ENCODE data around the gene ZNF91. TPM values are rescaled to one million over a fixed set of nuclear protein-coding genes. Genes with fewer than 3 reads are reported as not detected.
"Not testable (repeated sequence)": the region's sequence is repeated elsewhere in the genome, so short reads cannot be mapped to it uniquely, and the experiment has no call there.

The ZNF91 gene
- 35.6 and 35.8 TPM in 2 replicates for total RNA-seq

DNA sequence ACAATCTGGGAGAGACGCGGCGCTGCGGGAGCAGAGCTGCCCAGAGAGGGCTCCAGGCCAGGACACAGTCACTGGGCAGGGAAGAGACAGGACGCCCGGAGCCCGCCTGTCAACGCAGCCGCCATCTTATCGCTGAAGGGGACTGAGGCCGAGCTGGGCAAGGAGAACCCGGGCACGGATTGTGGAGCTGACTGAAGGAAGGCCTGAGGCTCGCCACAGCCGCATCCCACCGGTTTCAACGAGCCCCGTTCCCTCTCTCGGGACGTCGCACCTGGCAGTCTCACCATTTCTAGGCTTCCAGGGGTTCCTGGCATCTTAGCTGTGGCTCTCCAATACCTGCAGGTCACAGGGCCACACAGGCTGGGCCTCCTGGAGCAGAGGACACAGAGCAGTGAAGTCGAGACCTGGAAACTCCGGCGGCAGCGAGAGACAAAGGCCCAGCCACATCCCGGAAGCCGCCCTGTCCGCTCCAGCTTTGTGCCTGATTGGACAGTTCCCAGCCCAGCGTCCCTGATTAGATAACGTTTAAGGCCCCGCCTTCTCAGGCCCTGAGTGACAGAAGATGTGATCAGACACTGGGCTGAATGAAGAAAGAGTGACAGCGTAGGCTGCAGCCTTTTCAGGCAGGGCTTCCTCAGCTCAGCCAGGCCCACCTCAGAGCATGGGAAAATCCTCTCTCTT, at the start of gene ZNF91:
Gene ZNF91 (minus strand): TSS at position 431 of the 681 bp plus-strand sequence. CDS start 117 bp downstream, at position 314.
- intact Hi-C loops (cut with micrococcal nuclease) = loop anchor here (1.0 to 10.0 kb wide), 7 partner anchors 121 to 692 kb away; partner anchors contain the start of genes ZNF254, ZNF675, ZNF681 and ZNF724

GRCh38 chr19:23440791-23441190, 45.5 kb upstream of the ZNF91 start:
- intact Hi-C loops (cut with micrococcal nuclease) = no loop called here

GRCh38 chr19:23440207-23440606, 44.9 kb upstream of the ZNF91 start:
- intact Hi-C loops (cut with micrococcal nuclease) = no loop called here

- intact Hi-C loops (cut with micrococcal nuclease) = no loop called here
These were observed 44.4 kb upstream of the ZNF91 start for GRCh38 chr19:23439623-23440022.

GRCh38 chr19:23437901-23438300, 42.6 kb upstream of the ZNF91 start:
- intact Hi-C loops (cut with micrococcal nuclease) = no loop called here

DNA sequence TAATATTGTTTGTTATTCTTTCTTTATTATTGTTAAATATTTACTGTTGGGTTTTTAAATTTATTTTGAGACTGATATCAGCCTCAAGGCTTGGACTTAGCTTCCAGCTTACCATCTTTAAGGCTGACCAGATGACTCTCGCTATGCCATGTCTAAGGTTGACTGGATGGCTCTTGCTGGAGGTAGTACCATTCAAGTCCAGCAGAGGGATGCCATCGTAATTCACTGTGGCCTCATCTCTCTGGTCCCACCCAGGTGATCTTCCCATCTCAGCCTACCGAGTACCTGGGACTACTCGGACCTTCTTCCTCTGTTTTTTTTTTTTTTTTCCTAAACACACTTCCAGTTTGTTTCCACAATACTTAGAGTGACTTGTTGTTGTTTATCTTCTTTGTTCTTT, 41.7 kb upstream of the ZNF91 start:
- intact Hi-C loops (cut with micrococcal nuclease) = no loop called here

GRCh38 chr19:23436318-23436717, 41.0 kb upstream of the ZNF91 start:
- intact Hi-C loops (cut with micrococcal nuclease) = no loop called here

DNA sequence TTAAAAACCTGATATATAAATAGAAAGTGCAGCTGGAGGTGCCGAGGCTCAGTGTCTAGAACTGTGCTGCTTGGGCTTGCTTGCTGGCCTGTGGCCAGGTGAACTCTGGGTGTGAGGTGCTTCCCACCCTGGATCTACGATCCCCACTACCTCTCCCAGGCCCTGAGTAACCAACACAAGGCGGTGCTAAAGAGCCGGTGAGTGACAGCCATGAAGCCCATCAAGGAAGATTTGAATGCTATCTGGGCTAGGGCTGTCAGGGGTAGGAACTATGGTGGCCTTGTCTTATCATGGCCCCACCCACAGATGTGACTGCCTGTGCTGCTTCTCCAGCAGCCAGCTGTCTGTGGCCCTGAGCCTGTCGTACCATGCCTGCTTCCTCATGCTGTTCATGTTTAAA, 25.6 kb upstream of the ZNF91 start:
- intact Hi-C loops (cut with micrococcal nuclease) = no loop called here

DNA sequence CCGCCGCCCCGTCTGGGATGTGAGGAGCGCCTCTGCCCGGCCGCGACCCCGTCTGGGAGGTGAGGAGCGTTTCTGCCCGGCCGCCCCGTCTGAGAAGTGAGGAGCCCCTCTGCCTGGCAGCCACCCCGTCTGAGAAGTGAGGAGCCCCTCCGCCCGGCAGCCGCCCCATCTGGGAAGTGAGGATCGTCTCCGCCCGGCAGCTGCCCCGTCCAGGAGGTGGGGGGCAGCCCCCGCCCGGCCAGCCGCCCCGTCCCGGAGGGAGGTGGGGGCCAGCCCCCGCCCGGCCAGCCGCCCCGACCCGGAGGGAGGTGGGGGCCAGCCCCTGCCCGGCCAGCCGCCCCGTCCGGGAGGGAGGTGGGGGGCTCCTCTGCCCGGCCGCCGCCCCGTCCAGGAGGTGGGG, 24.0 kb upstream of the ZNF91 start:
- intact Hi-C loops (cut with micrococcal nuclease) = not testable (repeated sequence)

- intact Hi-C loops (cut with micrococcal nuclease) = no loop called here
These were observed 20.4 kb upstream of the ZNF91 start for GRCh38 chr19:23415561-23416191.

DNA sequence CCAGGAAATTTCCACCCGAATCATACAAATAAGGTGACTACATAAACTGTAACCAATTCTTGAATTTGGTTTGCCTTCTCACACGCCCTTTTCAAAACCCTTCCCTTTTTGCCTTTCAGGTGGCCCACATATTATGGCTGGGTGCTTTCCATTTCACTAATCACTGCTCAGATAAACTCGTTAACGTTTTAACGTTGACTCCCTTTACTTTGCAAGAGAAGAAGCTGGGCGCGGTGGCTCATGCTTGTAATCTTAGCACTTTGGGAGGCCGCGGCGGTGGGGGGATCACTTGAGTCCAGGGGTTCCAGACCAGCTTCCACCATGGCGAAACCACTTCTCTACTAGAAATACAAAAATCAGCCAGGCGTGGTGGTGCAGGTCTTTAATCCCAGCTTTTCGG, 19.8 kb upstream of the ZNF91 start:
- intact Hi-C loops (cut with micrococcal nuclease) = no loop called here

DNA sequence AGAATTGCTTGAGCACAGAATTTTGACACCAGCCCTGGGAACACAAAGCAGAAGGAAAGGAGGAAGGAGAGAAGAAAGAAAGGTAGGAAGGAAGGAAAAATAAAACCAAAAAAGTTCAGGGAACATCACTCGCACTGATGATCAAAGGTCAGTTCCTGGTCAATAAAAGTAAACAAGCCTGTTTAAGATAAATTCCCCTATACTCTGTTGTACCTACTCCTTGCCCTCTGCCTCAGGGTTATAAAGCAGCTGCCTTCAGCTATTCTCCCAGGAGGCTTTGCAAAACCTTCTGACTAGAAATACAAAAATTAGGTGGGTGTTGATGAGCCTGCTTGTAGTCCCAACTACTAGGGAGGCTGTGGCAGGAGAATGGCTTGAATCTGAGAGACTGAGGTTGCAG, 14.9 kb upstream of the ZNF91 start:
- intact Hi-C loops (cut with micrococcal nuclease) = no loop called here

DNA sequence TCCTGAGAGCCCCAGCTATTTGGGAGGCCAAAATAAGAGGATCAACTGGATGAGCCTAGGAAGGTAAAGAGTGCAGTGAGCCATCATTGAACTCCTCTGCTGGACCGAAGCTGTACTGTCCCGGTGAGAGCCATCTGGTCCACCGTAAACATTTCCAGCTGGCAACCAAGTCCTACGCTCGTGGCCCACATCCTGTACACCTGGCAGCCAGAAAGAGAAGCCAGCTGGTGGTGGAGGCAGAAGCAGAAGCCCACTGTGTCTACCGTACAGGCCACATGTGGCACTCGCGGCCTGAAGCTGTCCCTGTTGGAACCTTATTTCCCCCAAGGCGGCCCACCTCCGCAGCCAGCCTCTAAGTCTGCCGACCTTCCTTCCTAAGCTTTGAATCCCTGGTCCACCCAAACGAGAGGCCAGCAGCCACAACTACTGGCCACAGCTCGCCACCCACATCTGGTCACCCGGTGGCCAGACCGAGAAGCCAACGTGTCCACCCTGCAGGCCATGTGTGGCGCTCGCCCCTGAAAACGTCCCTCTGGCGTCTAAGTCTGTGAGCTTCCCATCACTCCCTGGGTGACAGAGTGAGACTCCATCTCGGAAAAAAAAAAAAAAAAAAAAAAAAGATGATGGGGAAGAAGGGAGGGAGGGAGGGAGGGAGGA, 14.2 kb upstream of the ZNF91 start:
- intact Hi-C loops (cut with micrococcal nuclease) = no loop called here

DNA sequence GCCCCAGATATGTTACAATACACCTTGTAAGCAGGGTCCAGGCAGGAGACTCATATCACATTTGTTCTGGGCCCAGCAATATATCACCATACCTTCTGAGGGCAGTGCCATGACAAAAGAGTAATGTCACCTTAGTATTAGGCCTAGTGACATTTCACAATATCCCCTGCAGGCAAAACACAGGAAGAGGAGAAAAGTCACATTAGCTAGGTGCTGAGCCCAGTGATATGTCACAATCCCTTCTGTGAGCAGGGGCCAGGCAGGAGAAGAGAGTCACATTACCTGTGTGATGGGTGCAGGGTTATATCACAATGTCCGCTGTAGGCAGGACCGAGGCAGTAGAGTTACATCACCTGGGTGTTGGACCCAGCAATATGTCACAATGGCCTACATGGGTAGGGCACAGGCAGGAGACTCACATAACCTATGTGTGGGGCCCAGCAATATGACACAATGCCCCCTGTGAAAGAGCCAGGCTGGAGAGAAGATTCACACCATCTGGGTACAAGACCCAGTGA, 12.4 kb upstream of the ZNF91 start:
- intact Hi-C loops (cut with micrococcal nuclease) = no loop called here

- intact Hi-C loops (cut with micrococcal nuclease) = no loop called here
These were observed 11.4 kb upstream of the ZNF91 start for GRCh38 chr19:23406721-23407120.

DNA sequence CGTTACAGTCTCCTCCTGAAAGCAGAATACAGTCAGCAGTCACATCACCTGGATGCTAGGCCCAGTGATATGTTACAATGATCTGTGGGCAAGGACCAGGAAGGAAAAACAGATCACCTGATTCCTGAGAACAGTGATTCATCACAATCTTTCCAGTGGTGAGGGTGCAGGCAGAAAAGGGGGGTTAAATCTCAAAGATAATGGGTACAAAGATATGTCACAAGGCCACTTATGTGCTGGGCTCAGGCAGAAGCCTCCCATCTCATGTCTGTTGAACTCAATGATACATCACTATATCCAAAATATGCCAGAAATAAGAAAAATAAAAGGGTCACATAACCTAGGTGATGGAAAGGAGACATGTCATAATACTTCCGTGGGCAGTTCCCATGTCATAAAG, 10.8 kb upstream of the ZNF91 start:
- intact Hi-C loops (cut with micrococcal nuclease) = no loop called here

DNA sequence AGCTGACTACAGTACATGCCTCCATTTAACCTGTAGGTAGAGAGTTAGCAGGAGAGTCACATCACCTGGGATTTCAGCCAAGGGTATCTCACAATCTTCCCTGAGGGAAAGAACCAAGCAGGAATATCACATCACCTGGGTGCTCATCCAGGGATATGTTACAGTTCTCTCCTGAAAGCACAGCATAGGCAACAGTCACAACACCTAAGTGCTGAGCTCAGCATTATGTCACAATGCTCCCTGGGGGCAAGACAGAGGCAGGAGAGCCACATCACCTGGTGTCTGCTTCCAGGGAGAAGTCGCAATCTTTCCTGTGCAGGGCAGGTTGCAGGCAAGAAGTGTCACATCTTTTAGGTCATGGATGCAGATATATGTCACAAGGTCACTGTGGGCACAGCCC, 9.4 kb upstream of the ZNF91 start:
- intact Hi-C loops (cut with micrococcal nuclease) = no loop called here

DNA sequence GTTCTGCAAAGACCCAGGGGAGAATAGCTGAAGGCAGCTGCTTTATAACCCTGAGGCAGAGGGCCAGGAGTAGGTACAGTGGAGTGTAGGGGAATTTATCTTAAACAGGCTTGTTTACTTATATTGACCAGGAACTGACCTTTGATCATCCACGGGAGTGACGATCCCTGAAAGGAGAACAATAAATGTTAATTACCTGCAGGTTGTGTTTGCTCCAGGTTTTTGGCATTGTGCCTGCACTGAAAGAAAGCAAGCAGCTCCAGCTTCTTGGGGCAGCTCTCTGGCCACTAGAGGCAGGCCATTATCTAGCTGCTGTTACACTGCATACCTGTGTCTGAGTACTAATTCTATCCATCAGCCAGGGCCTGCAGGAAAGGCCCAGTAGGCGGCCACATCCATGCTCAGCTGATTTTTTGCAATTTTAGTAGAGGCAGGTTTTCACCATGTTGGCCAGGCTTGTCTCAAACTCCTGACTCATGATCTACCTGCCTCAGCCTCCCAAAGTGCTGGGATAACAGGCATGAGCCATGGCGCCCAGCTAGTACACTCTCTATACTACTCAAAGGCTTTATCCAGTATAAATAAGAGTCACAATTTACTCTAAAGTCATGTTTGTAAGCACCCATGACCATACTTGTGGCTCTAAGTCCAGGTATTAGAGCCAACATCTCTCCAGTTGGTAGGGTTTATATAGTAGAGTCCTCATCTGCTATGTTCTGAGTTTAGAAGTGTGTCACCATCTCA, 8.5 kb upstream of the ZNF91 start:
- intact Hi-C loops (cut with micrococcal nuclease) = no loop called here

DNA sequence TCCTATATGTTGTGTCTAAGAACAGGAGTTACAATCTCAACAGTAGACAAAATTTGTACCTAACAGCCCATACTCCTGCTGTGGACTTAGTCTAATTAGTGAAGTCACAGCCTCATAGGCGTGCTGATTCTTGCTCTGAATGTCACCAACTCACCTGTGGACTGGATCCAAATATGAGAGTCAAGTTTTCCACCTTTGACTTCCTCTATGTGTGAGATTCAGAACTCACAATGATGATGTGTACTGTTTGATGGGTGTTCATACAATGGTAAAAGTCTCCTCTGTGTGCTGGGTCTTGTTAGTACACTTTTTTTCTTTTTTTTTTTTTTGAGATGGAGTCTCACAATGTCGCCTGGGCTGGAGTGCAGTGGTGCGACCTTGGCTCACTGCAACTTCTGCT, 7.8 kb upstream of the ZNF91 start:
- intact Hi-C loops (cut with micrococcal nuclease) = no loop called here

DNA sequence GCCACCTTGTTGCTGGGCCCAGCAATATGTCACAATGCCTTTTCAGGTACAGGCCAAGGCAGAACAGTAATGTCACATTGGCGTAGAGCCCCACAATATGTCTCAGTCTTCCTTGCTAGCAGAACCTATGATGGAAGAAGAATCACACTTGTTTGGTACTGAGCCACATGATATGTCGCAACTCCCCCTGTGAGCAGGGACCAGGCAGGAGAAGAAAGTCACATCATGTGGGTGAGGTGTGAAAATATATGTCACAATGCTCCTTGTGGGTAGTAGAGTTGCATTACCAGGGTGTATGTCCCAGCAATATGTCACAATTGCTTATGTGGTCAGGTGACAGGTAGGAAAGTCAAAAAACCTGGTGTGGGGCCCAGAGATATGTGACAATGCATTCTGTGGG, 7.1 kb upstream of the ZNF91 start:
- intact Hi-C loops (cut with micrococcal nuclease) = no loop called here

DNA sequence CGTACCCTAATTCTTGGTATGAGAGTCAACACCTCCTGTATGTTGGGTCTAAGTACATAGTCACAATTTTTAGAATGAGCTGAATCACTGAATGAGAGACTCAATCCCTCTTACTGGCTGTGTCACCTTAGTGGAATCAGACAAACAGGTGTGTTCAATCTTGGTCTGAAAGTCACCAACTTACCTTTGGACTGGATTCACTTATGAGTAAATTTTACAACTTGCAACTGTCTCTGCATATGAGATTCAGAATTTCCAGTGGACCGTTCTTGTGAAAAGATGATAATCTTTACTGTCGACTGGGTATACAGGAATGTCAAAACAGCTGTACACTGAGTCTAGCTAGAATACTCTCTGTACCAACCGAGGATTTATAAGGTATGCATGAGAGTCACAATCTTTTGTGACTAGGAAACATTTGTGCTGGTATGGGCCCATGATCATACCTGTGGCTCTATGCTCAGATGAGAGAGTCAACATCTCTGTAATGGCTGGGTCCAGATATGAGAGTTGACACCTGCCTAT, 5.9 kb upstream of the ZNF91 start:
- intact Hi-C loops (cut with micrococcal nuclease) = no loop called here
